ENCODE data around the gene TMEM35A.
A peak's percentile ranks its signal among the peaks of the same experiment; 100 is the strongest.
"Not testable (repeated sequence)": the region's sequence is repeated elsewhere in the genome, so short reads cannot be mapped to it uniquely, and the experiment has no call there.

TMEM35A gene, protein sequence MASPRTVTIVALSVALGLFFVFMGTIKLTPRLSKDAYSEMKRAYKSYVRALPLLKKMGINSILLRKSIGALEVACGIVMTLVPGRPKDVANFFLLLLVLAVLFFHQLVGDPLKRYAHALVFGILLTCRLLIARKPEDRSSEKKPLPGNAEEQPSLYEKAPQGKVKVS

DNA sequence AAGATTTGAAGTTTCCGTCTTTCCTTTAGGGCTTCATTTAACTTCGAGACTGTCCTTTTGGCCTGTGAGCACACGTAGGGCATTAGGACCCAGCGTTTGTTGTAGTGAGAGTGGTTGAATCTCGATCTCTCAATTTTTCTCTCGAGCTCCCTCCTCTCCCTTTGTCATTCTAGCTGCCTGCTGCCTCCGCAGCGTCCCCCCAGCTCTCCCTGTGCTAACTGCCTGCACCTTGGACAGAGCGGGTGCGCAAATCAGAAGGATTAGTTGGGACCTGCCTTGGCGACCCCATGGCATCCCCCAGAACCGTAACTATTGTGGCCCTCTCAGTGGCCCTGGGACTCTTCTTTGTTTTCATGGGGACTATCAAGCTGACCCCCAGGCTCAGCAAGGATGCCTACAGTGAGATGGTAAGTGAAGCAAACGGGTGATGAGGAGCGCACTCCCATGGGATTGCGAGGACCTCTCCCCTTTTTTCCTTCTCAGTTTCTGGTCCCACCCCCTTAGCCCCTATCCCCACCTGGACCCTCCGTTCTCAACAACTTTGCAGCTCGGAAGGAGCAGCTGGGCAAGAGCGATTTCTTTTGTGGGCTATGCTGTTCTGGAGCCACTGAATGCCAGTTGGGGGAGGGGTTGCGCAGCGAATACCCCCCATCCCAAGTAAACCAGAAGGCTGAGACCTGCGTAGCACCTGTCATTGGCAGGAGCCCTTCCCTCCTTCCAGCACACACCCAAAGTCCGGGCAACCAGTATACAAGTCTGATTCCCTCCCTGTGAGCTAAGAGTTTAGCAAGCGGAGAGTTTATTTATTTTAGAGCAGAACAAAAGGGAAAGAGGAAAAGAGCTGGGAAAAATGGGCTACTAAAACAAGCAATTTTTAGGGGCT, at the start of gene TMEM35A:
TMEM35A (plus strand) TSS at position 164 of the 883 bp plus-strand sequence; CDS start at position 288, 124 bp downstream.
- DNase-seq (ENCODE audit: low spot score): peak; percentile 34

DNA sequence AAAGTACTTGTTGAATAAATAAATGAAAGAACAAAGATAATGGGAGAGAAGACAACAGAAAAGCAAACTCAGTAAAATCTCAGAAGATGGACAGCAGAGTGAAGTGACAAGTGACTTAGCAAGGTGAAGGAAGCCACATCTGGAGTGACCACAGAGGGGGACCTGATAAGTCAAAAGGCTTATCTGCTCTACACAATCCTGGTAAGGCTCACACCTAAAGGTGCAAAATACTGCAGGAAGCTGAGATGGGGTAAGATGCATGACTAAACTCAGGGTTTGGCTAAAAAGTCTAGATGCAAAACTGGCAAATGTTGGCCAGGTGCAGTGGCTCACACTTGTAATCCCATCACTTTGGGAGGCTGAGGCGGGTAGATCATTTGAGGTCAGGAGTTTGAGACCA, 49.0 kb upstream of the TMEM35A start:
- DNase-seq (ENCODE audit: low spot score): no peak

DNA sequence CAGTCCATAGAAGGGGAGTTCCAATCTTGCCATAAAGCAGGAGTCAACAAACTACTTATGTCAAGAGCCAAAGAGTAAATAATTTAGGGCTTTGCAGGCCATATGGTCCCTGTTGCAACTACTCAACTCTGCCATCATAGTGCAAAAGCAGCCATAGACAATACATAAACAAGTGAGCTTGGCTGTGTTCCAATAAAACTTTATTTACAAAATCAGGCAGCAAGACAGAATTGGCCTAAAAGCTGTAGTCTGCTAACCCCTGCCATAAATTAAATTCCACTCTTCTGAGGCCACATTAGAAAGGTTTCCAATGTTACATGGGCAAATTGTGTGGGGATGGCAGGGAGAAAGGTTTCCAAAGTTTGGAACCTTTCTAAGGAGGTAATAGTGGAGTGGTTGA, 41.4 kb upstream of the TMEM35A start:
- no peak for DNase-seq (ENCODE audit: low spot score)

DNA sequence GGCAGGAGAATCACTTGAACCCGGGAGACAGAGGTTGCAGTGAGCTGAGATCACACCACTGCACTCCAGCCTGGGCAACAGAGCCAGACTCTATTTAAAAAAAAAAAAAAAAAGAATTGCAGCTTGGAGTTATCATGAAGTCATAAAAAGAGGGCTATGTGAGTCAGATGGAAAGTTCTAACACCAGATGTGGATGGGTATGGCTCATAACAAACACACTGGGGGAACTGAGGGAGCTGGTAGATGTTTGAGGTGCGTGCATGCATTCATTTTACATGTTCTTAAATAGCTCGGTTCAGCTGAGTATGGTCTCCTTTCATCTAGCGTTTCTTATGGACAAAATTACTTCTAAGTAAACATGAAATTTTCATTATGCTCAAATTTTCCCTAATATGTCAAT, 38.5 kb upstream of the TMEM35A start:
- no peak for DNase-seq (ENCODE audit: low spot score)

DNA sequence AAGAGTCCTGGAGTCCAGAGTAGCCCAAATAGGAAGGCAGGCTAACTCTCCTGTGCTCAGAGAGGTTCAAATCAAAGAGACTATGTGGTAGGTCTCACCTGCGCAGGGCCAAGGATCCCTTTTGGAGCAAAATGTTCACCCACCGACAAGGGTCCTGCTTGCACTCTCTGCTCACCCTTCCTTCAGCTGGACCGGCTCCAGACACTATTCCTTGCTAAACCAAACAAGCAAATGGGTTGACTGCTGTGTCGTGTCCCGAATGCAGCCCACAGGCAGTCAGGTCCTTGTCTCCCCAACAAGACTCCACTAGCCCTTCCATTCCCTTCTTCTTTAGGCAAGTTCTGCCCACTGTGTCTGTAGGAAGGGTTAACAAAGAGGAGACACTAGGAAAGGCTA, 27.5 kb upstream of the TMEM35A start:
- no peak for DNase-seq (ENCODE audit: low spot score)

DNA sequence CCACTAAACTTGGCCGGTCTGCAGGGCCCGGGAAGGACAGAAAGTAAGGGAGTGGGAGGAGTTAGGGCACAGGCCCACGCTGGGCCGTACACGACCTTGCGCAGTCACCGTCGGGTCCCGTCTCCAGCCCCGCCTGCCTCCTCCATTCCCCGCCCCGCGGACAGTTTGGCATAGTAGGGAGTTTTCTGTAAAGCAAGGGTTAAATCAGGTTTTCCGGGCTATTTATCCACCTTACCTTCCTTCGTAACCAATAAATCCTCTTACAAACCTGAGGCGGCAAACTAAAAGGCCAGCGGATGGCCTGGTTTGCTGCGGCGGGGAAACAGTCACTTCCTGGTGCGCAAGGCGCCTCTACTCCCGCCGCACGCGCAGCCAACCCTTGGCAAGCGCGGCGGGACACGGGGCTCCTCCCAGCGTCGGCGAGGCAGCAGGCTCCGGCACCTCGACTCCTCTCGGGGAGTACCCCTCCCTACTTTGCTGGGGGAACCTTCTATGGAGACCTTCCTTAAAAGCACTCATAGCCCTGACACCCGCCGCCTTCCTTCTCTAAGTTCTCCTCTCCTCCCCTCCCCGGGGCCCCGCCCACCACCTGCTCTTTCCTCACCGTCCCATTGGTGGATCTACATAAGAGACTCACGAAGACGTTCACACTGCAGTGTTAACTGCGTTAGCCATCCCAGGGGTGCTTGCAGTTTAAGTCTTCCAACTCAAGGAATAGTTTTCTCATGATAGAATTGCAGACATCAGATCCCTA, 27.0 kb upstream of the TMEM35A start, which contains the start of gene TRMT2B:
TRMT2B (minus strand) TSS at position 563 of the 754 bp plus-strand sequence. CDS start 9,822 bp downstream, outside the sequence.
- DNase-seq (ENCODE audit: low spot score): peak; percentile 75

DNA sequence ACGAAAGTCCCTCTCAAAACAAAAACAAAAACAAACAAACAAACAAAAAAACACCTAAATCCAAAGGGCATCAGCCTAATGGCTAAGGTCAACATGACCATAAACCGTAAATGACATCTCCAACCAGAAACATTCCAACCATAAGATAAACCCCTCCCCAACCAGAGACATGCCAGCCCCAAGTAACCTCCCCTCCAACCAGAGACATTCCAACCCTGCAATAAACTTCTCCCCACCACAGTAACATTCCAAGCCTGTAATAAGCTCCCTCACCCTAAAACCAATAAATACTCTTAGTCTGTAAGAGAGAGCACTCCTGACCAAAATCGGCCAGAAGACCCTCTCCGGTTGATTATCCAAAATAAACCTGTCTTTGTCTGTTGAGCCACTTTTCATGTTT, 22.1 kb upstream of the TMEM35A start:
- not testable (repeated sequence) for DNase-seq (ENCODE audit: low spot score)

DNA sequence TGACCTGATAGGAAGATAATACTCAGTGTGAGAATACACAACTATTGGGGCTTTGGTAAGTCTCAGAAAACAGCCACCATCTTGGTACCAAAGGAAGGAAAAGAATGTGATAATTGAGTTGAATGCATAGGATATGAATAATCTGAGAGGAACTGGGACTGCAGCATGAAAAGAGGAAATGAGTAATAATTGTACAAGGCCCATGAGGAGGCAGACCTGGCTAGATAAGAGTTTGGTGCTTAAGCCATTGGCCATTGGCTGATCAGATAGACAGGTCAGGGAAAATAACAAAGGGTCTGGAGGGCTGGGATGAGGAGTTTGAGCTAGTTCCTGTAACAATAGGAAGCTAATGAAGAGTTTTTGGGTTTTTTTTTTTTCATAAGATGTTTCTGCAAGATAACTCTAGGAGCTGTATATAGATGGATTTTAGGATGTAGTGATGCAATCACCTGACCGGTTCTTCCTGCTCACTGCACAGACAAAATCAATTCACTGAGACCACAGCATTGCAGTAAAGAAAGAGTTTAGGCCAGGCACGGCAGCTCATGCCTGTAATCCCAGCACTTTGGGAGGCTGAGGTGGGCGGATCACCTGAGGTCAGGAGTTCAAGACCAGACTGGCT, 21.5 kb upstream of the TMEM35A start:
- no peak for DNase-seq (ENCODE audit: low spot score)

DNA sequence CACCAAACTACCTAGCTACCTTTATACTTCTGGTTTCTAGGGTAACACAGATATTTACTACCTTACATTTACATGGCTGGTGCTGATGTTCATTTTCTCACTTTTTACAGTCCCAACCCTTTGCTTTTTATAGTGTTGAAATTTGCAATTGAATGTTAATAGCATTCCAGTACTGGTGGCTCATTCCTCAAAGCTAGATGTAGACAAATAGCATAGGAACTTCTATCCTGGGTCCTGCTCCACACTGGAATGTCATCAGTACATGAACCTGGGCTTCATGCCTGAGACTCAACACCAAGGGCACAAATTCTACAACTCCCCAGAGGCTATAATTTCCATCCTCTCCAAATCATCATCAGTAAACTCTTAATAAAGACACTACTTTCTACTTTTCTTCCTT, 16.5 kb upstream of the TMEM35A start:
- no peak for DNase-seq (ENCODE audit: low spot score)

DNA sequence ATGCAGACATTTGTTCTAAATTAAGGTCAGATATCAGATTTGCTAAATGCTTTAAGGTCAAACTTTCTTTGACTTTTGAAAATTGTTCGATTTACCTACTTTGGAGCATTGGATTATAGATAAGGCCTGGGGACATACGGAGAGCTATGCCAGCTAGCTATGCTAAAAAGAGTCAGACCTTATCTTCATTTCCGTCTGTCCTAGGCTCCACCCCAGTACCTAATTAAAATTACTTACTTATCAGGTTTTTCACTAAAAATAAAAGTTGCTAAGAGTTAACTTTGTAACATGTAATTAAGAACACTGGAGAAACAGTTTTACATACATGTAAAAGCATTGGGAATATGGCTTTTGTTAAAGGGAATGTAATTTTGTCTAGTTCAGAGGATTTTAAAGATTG, 7.1 kb upstream of the TMEM35A start:
- no peak for DNase-seq (ENCODE audit: low spot score)

DNA sequence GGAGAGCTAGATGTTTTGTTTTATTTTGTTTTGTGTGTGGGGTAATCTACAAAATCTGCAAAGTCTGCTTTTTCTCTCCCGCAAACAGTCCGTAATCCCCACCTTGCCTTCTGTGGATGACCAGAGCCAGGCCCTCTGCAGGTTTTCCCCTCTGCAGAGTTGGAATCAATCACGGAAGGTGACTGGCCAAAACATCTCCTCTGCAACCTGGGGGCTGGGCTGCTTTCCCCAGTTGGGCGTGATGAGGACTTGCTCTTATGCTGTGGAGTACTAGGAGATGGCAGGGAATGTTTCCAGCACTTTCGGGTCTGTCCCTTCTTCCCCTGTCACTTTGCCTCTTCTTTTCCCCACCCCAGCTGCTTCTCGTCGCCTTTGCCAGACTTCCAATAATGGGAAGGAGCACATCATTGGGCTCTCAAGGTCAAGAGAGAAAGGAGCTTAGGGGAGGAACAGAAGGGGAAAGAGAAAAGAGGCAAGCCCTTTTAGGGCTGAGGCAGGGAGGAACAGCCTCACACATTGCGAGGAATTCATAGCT, 1.1 kb downstream of the TMEM35A start:
- no peak for DNase-seq (ENCODE audit: low spot score)

DNA sequence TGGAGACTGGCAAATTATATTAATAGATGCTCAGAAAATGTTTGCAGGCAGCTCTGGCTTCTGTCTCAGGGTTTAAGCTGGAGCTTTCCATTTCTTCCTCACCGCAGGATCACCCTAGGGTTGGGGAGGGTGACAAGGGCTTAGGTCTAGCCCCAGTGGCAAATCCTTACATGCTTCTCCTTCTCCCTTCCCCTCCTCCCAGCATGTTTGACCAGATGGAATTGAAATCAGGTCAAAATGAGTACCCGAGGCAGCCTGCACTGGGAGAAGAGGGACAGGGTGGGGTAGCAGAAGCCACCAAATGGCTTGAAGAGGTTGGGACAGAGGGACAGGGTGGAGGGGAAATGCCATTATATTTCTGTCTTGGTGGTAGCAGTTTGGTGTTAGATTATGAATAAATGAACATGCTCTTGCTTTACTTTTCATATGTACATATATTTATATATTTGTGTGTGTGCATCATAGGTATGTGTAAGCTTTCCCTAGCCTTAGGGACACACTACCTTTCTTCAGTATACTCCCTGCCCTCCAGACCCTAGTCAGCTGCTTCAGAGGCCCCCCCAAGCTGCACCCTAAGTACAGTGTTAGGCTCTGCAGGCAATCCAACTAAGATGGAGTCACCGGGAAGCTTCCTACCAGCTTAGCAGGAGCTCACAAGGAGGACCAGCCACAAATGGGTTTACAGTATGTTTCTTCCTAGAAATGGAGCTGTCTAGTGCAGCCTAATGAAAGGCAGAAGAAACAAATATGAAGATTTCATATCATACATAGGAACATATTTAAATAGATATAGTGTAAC, 1.8 kb downstream of the TMEM35A start:
- DNase-seq (ENCODE audit: low spot score): no peak

DNA sequence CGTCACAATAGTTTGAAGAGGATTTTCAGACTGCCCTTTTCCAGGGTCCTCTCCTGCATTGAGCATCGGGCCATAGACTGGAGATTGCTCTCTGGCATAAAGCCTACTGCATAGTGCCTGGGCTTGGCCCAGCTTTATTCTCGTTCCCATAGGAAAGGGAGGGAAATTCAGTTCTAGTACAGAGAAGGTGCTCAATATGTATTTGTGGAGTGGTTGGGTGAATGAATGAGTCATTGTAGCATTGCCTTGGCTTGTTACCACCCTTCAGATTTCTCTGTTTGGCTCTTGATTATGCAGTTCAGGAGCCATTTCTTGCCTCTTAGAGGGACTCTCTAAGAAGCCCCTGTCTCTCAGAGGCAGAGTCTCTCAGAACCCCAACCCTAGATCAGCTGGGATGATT, 2.6 kb downstream of the TMEM35A start:
- no peak for DNase-seq (ENCODE audit: low spot score)

DNA sequence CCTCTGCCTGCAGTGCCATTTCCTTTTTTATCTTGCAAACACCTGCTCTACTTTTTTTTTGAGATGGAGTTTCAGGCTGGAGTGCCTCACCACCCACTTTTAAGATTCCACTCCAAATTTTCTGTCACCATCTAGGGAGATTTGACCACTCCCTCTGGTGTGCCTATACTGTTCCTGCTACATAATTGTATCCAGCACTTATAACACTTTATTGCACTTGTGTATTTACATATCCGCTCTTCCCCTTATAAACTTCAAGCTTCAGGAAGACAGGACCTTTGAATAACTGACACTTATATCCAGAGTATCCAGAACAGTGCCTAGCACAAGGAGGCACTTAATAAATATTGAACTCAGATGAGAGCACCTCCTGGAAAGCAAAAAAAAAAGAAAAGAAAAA, 13.1 kb downstream of the TMEM35A start:
- no peak for DNase-seq (ENCODE audit: low spot score)

DNA sequence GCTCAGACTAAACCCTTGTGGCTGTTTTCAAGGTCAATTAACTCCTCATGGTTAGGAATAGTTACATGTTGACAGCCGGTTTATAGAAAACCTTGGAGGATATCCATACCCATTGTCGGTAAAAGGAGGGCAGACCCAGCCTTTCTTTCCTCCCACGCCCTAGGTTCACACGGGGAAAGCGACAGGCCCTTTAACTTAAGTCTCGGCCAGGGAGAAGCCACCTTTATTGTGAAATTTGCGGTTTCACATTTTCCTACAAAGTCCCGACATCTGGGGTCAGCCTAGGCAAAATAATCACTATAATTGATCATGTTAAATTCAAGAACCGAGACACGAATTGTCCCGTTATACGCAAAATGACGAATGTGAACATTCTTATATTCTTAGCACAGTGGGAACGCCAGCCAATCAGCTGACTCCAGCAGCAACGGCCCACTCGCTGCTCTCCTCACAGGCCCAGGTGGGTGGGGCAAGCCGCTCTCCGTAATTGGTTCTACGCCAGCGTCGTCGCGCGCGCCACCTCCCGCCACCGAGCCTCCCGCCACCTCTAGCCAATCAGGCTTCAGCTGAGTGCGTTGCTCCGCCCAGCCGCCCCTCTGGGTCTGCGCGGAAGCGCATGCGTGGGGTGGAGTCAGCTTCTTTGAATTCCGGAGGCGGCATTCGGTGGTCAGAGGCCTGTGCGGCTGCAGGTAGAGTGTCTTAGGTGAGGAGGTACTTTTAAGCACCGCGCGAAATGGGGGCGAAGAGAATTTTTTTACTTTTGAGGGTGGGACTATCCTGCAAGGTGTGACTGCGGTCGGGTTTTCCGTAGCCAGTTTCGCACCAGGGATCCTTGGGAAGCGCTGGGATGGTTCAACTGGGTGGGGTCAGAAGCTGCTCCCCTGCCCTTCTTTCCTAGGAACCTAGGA, 19.1 kb downstream of the TMEM35A start, which contains the start of gene CENPI:
CENPI (plus strand) TSS at position 659 of the 908 bp plus-strand sequence. CDS start 2,867 bp downstream, outside the sequence.
- DNase-seq (ENCODE audit: low spot score): peak; percentile 89

DNA sequence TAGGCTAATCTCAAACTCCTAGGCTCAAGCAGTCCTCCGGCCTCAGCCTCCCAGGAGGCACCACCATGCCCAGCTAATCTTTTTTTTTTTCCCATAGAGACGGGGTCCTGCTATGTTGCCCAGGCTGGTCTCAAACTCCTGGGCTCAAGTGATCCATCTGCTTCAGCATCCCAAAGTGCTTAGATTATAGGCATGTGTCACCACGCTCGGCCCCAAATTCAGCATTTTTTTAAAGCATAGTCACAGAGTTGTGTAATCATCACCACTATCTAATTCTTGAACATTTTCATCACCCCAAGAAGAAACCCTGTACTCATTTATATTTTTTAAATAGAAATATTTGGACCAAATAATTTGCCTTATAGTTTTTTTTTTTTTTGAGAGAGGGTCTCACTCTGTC, 29.6 kb downstream of the TMEM35A start:
- DNase-seq (ENCODE audit: low spot score): no peak

DNA sequence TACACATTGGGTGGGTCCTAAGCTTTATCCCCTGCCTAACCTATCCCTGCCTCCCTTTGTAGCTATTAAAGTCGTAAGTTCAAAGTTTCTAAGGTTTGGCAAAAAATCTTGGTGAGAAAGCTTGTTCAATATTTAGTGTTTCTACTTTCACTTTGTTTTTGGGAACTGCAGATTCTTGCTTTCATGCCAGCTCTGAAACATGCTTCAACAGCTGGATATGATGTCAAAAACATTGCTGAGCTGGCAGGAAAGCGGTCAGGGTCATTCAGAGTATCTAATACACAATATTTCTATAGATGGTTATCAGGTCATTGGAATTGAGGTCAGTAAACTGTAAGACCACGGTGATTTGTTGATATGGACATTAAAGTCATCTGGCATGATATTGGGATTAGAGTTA, 39.0 kb downstream of the TMEM35A start:
- DNase-seq (ENCODE audit: low spot score): no peak

DNA sequence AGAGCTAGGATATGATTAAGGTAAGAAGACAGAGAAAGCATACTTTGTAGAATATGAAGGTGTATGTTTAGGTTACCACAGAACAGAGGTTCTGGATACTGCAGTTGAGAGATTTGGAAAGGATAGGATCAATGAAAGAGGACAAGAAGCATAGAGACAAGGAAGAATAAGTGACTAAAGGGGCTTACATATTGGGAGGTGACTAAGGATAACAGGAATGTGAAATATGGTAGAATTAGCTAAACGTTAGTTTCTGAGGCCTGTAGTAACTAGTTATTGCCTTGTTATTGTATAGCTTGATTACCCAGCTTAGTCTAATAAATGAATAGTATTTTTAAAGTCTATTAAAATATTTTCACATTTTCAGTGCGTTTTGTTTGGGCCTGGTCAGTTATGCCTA, 57.6 kb downstream of the TMEM35A start:
- DNase-seq (ENCODE audit: low spot score): no peak

Measured in putamen (tissue), 1 donor.